Stimulated activated naive CD8-positive, alpha-beta T cell treated with anti-CD3 and anti-CD28 coated beads, Interleukin-15, Interleukin-2, amounts not matched to agents 100 ng/mL and 50 ng/mL, for 24 hours (primary cell): ENCODE measurements around the gene DNAH14.

Experiments
- H3K27ac Mint-ChIP-seq: one replicate; pipeline ENCODE4 v1.8.0; 2021; ENCODE audit warnings: mild to moderate bottlenecking, mixed read lengths
- H3K27me3 Mint-ChIP-seq: one replicate; pipeline ENCODE4 v1.8.0; 2021; ENCODE audit warnings: mixed read lengths
- H3K36me3 Mint-ChIP-seq: one replicate; pipeline ENCODE4 v1.8.0; 2021; ENCODE audit warnings: low read depth, mixed read lengths
- H3K4me1 Mint-ChIP-seq: one replicate; pipeline ENCODE4 v1.8.0; 2021; ENCODE audit warnings: low read depth, mixed read lengths
- H3K4me3 Mint-ChIP-seq: one replicate; pipeline ENCODE4 v1.8.0; 2021; ENCODE audit warnings: mild to moderate bottlenecking, mixed read lengths
- H3K9me3 Mint-ChIP-seq: one replicate; pipeline ENCODE4 v1.8.0; 2021; ENCODE audit warnings: mixed read lengths

DNAH14 gene

DNA sequence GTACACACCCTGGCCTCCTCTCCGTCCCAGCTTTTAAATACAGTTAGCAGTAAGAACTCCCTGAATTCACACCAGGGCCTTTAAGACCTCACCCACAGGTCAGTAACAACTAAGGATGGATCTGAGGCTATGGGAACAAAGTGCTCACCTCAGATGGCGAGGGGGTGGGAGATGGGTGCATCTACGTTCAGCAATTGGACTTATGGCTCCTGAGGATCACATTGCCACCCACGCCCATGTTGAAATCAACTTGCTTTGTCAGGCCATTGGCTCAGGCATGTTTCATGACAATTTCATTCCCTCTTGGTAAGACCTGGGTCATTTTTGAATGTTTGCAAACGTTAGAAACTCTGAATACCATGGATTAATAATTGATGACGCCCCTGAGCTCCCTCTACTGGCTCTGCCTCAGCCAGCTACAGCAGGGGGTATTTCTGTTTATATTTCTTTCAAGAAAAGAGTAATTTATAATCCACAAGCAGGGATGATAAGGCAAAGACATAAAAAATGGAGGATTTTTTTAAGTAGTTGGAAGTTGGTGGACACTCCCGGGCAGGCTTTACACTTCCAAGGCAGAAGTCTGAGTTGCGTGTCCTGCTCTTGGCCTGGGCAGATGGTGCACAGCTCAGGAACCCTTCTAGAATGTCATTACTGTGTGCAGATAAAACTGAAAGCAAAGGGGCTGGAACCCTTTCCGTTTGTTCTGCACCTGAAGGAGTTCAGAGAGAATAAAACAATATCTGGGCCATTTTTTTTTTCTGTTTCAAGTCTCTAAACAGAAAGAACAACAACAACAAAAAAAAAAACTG lies 512.0 kb downstream of the DNAH14 start:
- H3K27ac Mint-ChIP-seq, result no peak overlapping the region
- no peaks in the 10 kb centered on the region for H3K36me3 Mint-ChIP-seq
- H3K4me1 Mint-ChIP-seq, result peaks cover 58% of the 10 kb centered on the region
- no peaks in the 10 kb centered on the region for H3K27me3 Mint-ChIP-seq
- H3K4me3 Mint-ChIP-seq, result no peak overlapping the region
- H3K9me3 Mint-ChIP-seq, result no peaks in the 10 kb centered on the region

DNA sequence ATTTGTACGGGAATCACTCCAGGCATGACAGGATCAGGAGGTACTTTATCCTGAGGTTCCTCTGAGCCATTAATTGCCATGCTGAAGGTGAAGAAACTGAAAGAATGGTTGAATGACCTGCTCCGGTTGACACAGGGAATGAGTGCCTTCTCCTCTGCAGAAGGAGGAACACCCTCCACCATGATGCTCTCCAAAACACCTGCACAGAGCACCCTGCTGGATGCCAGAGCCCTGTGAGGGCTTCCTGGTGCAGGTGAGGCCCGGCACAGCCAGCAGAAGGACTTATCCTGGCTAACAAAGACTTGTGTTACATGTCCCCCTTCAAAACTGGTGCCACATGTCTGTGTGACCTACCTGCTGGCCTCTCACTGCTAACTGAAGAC lies 512.6 kb downstream of the DNAH14 start:
- no peak overlapping the region for H3K4me3 Mint-ChIP-seq
- no peaks in the 10 kb centered on the region for H3K9me3 Mint-ChIP-seq
- no peaks in the 10 kb centered on the region for H3K27me3 Mint-ChIP-seq
- no peaks in the 10 kb centered on the region for H3K36me3 Mint-ChIP-seq
- peaks cover 56% of the 10 kb centered on the region for H3K4me1 Mint-ChIP-seq
- peak overlapping the region; percentile 45 for H3K27ac Mint-ChIP-seq

DNA sequence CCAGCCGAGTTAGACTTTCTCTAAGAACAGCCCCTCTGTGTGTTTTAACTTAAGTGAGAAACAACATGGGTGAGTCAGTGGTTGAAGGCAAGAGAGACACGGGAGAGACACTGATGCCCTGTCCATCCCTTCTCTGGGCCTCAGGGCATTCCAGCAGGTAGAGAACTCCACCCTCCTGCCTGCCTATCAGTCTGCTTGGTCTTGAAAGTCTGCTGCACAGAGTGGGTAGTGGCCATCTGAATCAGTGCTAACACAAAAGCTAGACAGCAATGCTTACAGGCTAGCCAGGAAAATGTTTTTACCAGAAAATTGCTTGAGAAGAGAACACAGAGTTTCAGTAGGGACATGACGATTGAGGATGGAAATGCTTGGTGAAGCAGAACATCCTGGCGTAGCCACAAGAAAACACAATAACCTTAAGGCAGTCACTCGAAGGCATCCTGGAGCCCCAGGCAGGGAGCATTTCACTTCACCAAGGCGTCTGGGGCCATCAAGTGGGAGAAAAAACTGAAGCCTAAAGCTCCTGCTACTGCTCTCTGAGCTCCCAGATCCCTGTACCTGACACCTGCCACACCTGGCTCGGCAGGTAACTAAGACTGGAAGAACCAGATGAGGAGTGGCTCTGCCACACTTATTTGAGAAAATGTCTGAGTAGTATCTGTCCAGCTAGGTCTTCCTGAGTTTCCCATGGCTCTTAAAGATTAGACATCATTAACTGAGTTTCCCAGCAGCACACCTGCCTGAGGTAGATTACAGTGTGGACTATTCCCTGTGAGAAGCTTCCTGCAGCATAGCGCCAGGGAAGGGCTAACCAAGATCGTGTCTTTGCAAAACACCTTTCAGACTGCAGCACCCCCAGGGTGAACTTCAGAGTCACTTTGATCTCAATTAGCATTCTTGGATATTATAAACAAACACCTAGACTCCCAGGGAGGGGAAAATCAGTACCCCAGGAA lies 516.4 kb downstream of the DNAH14 start:
- Mint-ChIP-seq H3K27me3 (no peaks in the 10 kb centered on the region), H3K27ac (peak overlapping the region; percentile 94), H3K36me3 (no peaks in the 10 kb centered on the region), H3K9me3 (no peaks in the 10 kb centered on the region), H3K4me1 (peaks cover 67% of the 10 kb centered on the region), H3K4me3 (peak overlapping the region; percentile 67)

DNA sequence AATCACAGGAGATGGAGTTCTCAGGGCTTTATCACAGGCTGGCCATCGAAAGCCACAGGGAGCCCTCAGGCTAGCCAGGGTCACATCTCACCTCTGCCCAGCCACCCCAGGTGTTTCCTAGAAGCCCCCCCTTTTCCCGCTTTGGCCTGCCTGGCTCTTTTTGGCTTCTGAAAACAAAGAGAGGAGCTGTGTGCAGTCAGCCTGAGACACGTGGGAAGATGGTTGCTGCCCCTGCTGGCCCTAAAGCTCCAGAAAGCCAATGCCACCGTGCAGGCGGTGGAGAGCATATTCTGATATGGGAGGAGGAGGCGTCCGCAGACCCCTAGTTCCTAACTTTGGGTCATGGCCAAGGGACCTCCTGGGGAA lies 517.1 kb downstream of the DNAH14 start:
- Mint-ChIP-seq H3K27me3 (no peaks in the 10 kb centered on the region), H3K4me1 (peaks cover 68% of the 10 kb centered on the region), H3K36me3 (no peaks in the 10 kb centered on the region), H3K4me3 (no peak overlapping the region), H3K9me3 (no peaks in the 10 kb centered on the region), H3K27ac (peak overlapping the region; percentile 16)

DNA sequence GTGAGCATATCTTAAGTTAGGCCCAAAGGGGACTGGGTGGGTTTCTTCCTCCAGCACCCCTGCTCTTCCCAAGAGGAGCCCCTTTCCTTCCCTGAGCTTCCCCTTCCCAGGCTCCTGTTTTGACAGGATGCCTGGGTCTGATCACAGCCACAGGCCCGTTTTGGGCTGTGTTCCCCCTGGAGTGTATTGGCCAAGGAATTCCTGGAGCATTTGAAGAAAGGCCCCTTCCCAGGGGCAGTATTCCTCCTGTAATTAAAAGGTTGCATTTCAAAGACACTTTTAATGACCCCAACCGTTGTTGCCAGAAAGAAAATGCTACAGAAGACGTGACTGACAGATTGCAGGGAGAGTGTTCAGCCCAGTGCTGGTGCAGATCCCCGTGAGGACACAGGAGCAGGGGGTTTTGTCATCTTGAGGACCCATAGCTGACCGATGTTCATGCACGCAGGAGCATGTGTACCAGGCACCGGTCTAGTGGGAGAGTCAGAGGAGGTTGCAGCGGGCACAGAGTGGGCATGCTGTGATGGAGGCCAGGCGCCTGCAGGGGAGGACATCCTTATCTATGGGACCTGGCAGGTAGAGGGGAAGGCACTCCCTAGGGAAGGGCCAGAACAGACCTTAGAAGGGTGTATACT lies 517.6 kb downstream of the DNAH14 start:
- Mint-ChIP-seq H3K4me3 (no peak overlapping the region), H3K9me3 (no peaks in the 10 kb centered on the region), H3K36me3 (no peaks in the 10 kb centered on the region), H3K4me1 (peaks cover 63% of the 10 kb centered on the region), H3K27ac (no peak overlapping the region), H3K27me3 (no peaks in the 10 kb centered on the region)

DNA sequence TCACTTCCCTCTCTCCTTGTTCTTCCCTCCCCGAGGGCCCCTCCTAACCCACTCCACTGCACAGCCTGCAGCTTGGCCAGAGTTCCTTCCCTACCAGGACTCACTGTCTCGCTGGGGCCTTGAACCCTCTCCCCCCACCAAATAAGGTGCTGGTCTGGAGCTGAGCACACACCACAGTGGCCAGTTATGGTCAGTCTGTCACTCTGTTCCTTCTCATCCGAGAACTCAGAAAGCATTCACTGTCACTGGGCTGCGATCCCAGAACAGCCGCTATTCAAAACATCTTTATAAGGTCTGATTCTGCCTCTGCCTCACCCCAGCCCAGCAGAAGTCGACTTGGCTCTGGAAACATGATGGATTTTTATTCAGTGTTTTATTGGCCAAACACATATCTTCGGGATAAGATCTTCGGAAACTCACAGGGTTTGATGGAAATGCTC lies 518.2 kb downstream of the DNAH14 start:
- Mint-ChIP-seq H3K4me1 (peaks cover 57% of the 10 kb centered on the region), H3K4me3 (no peak overlapping the region), H3K27ac (peak overlapping the region; percentile 53), H3K36me3 (no peaks in the 10 kb centered on the region), H3K9me3 (no peaks in the 10 kb centered on the region), H3K27me3 (no peaks in the 10 kb centered on the region)

DNA sequence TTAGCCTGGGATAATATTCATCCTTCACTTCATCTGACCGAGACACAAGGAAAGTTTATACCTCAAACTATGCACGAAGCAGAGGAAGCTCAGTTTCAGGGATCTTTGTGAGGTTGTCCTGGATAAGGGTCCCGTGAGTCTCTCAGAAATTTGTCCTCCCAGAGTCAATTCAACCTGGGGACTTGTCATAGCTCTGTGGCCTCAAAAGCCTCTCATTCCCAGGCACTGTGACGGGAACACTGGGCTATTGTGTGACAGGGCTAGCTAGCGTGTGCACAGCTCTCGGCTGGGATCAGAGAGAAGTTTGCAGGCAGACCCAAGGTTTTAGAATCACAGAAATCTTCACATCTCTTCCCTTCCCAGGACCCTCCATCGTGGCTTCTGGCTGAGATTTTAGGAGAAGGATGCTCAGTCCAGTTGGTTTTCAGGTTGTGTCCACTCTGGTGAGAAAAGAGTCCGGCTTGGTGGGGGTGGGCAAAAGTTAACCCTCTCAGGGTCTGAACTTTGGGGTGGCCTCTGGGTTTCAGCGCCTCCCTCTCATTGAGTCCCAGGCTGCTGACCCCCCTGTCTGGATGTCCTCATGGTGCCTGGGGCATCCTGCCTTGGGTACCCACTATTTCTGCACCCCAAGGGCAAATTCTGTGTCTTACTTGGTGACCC lies 518.8 kb downstream of the DNAH14 start:
- peaks cover 53% of the 10 kb centered on the region for H3K4me1 Mint-ChIP-seq
- no peaks in the 10 kb centered on the region for H3K36me3 Mint-ChIP-seq
- H3K27me3 Mint-ChIP-seq, result no peaks in the 10 kb centered on the region
- no peak overlapping the region for H3K27ac Mint-ChIP-seq
- no peaks in the 10 kb centered on the region for H3K9me3 Mint-ChIP-seq
- H3K4me3 Mint-ChIP-seq, result no peak overlapping the region
